ENCODE measurements around the gene INHBE. TPM values are rescaled to one million over a fixed set of nuclear protein-coding genes. Genes with fewer than 3 reads are reported as not detected.
A peak's percentile ranks its signal among the peaks of the same experiment; 100 is the strongest.

INHBE gene
- total and polyA plus RNA-seq, 8 donors: not detected

GRCh38 chr12:57474430-57474829 is 19.3 kb downstream of the INHBE start:
- 46 to 77% (median 58%) methylated on average over 8 of the region's 8 CpGs for whole genome bisulfite sequencing, 5 donors
- H3K9me3 ChIP-seq: no peaks in the 10 kb centered on the region
- H3K27ac ChIP-seq: no peak overlapping the region
- H3K4me3 ChIP-seq: no peak overlapping the region
- peaks cover 0 to 94% (median 45%) of the 10 kb centered on the region in 3 donors for H3K27me3 ChIP-seq
- TF ChIP-seq POLR2AphosphoS5 (IDR thresholded peaks at IDR 0.05): no peak
- no peak for TF ChIP-seq POLR2A (IDR thresholded peaks at IDR 0.05)
- no peak for TF ChIP-seq EP300 (IDR thresholded peaks at IDR 0.05)
- TF ChIP-seq, protein P1, sequence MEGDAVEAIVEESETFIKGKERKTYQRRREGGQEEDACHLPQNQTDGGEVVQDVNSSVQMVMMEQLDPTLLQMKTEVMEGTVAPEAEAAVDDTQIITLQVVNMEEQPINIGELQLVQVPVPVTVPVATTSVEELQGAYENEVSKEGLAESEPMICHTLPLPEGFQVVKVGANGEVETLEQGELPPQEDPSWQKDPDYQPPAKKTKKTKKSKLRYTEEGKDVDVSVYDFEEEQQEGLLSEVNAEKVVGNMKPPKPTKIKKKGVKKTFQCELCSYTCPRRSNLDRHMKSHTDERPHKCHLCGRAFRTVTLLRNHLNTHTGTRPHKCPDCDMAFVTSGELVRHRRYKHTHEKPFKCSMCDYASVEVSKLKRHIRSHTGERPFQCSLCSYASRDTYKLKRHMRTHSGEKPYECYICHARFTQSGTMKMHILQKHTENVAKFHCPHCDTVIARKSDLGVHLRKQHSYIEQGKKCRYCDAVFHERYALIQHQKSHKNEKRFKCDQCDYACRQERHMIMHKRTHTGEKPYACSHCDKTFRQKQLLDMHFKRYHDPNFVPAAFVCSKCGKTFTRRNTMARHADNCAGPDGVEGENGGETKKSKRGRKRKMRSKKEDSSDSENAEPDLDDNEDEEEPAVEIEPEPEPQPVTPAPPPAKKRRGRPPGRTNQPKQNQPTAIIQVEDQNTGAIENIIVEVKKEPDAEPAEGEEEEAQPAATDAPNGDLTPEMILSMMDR (IDR thresholded peaks at IDR 0.05): no peak
- intact Hi-C loops (cut with DNase I; ENCODE audit: low total_unique reads): no loop called here
- H3K36me3 ChIP-seq: peaks cover 0 to 32% (median 5%) of the 10 kb centered on the region in 4 donors
- H3K4me1 ChIP-seq: peaks cover 17 to 35% (median 23%) of the 10 kb centered on the region in 4 donors
- no peak for DNase-seq

DNA sequence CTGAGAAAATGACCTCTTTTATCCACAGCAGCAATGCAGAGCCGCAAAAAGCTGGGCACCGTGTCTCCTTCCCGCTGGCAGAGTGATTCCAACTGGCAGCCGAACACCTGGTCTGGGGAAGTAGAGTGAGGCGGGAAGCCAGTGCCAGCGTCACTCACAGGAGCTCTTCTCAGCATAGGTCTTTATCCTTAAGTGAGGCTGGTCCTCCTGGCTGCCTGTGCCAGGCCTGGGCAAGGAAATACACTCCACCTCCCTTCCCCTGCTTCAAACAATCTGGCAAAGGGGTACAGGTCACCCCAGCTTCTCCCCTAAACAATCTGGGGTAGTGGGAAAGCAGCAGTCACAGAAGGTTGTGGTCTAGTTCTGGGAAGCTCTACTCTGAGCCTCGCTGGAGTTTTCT is 19.8 kb downstream of the INHBE start:
- TF ChIP-seq, protein P1 (IDR thresholded peaks at IDR 0.05): no peak
- no peak for TF ChIP-seq POLR2AphosphoS5 (IDR thresholded peaks at IDR 0.05)
- no peak for TF ChIP-seq POLR2A (IDR thresholded peaks at IDR 0.05)
- TF ChIP-seq EP300 (IDR thresholded peaks at IDR 0.05): no peak
- Histone ChIP-seq H3K27ac (no peak overlapping the region), H3K27me3 (peaks cover 0 to 94% (median 45%) of the 10 kb centered on the region in 3 donors), H3K36me3 (peaks cover 0 to 32% (median 3%) of the 10 kb centered on the region in 4 donors), H3K4me3 (peak overlapping the region in 1 of 4 donors; percentile 60), H3K4me1 (peaks cover 17 to 35% (median 23%) of the 10 kb centered on the region in 4 donors), H3K9me3 (no peaks in the 10 kb centered on the region)
- DNase-seq: no peak
- intact Hi-C loops (cut with DNase I; ENCODE audit: low total_unique reads): no loop called here
- 40 to 72% (median 53%) methylated on average over 7 of the region's 7 CpGs for WGBS, 5 donors

DNA sequence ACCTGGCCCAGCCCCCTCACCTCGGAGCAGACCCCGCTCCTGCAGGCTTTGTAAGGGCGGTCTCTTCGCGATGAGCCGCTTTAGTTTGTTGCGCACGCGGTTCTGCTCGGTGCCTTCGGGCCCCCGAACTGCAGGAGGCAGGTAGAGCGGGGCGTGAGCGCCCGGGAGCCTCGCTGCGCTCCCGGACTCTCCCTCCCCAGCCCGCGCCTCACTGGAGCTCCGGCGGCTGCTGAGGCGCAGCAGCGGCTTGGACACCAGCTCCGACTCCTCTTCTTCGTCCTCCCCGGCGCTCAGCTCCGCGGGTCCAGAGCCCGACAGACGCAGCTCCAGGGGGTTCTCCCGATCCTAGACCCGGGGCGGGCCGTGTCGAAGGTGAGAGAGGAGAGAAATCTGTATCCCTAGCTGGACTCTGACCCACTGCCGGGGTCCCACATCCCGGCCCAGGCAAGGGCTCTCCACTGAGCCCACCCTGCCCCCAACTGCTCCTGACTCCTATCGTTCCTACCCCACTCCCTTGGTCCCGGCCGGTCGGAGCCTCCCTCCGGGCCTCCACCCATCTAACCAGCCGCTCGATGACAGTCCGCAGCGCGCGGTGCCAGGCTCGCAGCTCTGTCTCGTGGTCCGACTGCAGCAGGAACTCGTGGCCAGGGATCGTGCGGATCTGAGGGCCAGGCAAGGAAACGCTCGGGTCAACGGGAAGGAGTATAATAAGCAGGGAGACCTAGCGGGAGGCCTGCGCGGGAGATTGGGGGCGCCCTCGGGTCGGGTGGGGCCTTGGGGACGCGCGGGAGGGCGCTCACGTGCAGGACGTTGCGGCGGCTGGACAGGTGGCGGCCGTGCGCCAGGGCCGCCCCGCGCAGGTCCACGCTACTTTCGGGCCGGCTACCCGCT is 20.4 kb downstream of the INHBE start:
- WGBS, 5 donors: 8 to 18% (median 11%) methylated on average over 25 to 84 of the region's 84 CpGs

More for the DNA sequence above, 20.4 kb downstream of the INHBE start:
- H3K36me3 ChIP-seq: peaks cover 0 to 26% (median under 1%) of the 10 kb centered on the region in 4 donors
- TF ChIP-seq POLR2AphosphoS5 (IDR thresholded peaks at IDR 0.05): no peak
- no peak for TF ChIP-seq POLR2A (IDR thresholded peaks at IDR 0.05)
- TF ChIP-seq, protein P1 (IDR thresholded peaks at IDR 0.05): no peak
- no peak for TF ChIP-seq EP300 (IDR thresholded peaks at IDR 0.05)
- peak overlapping the region; percentile 36 to 60 (median 45) for H3K4me3 ChIP-seq
- intact Hi-C loops (cut with DNase I; ENCODE audit: low total_unique reads): no loop called here
- DNase-seq: peak in 1 of 2 donors; percentile 74
- no peaks in the 10 kb centered on the region for H3K9me3 ChIP-seq
- peaks cover 17 to 35% (median 23%) of the 10 kb centered on the region in 4 donors for H3K4me1 ChIP-seq
- H3K27me3 ChIP-seq: peaks cover 0 to 89% (median 45%) of the 10 kb centered on the region in 3 donors
- H3K27ac ChIP-seq: peak overlapping the region in 2 of 5 donors; percentile 36 to 80

Data from stomach (tissue), 9 donors.